Esophagus squamous epithelium (tissue), 5 donors: ENCODE results near the gene SSR4. TPM values are rescaled to one million over a fixed set of nuclear protein-coding genes. Genes with fewer than 3 reads are reported as not detected.
A peak's percentile ranks its signal among the peaks of the same experiment; 100 is the strongest.

ENCODE experiments used
- DNase-seq: peaks from one replicate; lab custom pipeline; 2025; lab: John Stamatoyannopoulos, UW
- H3K27ac ChIP-seq, 4 donors: fragments of 200-600 bp; sonication (generic); one replicate each; pipeline ENCODE4 v1.5.1; 2016 to 2019; ENCODE audit warnings: mild to moderate bottlenecking in 1 of 4
- H3K27me3 ChIP-seq, 4 donors: fragments of 200-600 bp; sonication (generic); 1 replicate in 3 of 4; 2 replicates in 1 of 4; pipeline versions ENCODE4 v1.5.1 to v1.6.0; 2017 to 2021; ENCODE audit warnings: antibody characterized with exemption in 1 of 4
- H3K36me3 ChIP-seq, 3 donors: fragments of 200-600 bp; sonication (generic); one replicate each; pipeline ENCODE4 v1.5.1; 2016 to 2019
- H3K4me1 ChIP-seq, 3 donors: fragments of 200-600 bp; sonication (generic); one replicate each; pipeline ENCODE4 v1.5.1; 2017 to 2019
- H3K4me3 ChIP-seq, 4 donors: fragments of 200-600 bp; sonication (generic); 1 replicate in 3 of 4; 2 replicates in 1 of 4; pipeline ENCODE4 v1.5.1; 2016 to 2019; ENCODE audit warnings: mild to moderate bottlenecking in 2 of 4, moderate library complexity in 1 of 4
- H3K9me3 ChIP-seq, 3 donors: fragments of 200-600 bp; sonication (generic); one replicate each; pipeline ENCODE4 v1.5.1; 2016 to 2019
- CTCF ChIP-seq, 6 experiments: fragments of 450-650 bp in 4 of 6; fragments of 200-600 bp in 2 of 6; sonication (generic) in 2 of 6; IDR thresholded peaks; one replicate each; pipeline ENCODE4 v1.5.1; 2016 to 2019; ENCODE audit warnings: antibody characterized with exemption in 6 of 6, mild to moderate bottlenecking in 4 of 6, moderate library complexity in 4 of 6
- POLR2A ChIP-seq, 4 donors: fragments of 450-650 bp; IDR thresholded peaks; one replicate each; pipeline ENCODE4 v1.6.1; 2017; ENCODE audit warnings: antibody characterized with exemption in 4 of 4, mild to moderate bottlenecking in 4 of 4, moderate library complexity in 3 of 4
- WGBS, 2 donors: methylation state at CpG; one replicate each; pipeline ENCODE4 v1.1.5; 2018; 5-methylcytosine and 5-hydroxymethylcytosine counted together
- intact Hi-C: fragments of 100-400 bp; cut with DNase I; formaldehyde crosslinking; loops from one replicate; pipeline ENCODE4 v1.15.0; 2022
- total RNA-seq, 4 donors: library from RNA; depleted of rRNA; stranded (reverse); fragments of >200 nt; gene quantifications; one replicate each; pipeline ENCODE4 v1.1.0, GENCODE V29; 2016
- donor health status: DM: yes; HTN: yes; CAD: no.

Gene SSR4
- total RNA-seq, 4 donors from 2014 or later, result 131 to 257 (median 159) TPM

- intact Hi-C loops, result loop anchor here (5.0 kb wide), 1 partner anchor 183 kb away; no protein-coding TSS in a partner anchor
- WGBS, 2 donors, result no CpG with 5 or more reads among the region's 7 CpGs
- TF ChIP-seq CTCF (IDR thresholded peaks at IDR 0.05) (no peak), POLR2A (IDR thresholded peaks at IDR 0.05) (no peak)
- DNase-seq, result no peak
- H3K27ac ChIP-seq, result peak overlapping the region; percentile 39 to 60 (median 48)
- no peaks in the 10 kb centered on the region for H3K9me3 ChIP-seq
- no peaks in the 10 kb centered on the region for H3K36me3 ChIP-seq
- no peaks in the 10 kb centered on the region for H3K27me3 ChIP-seq
- H3K4me3 ChIP-seq, result peak overlapping the region in 3 of 4 donors; percentile 26 to 60 (median 37)
- H3K4me1 ChIP-seq, result peaks cover 0 to 34% (median 20%) of the 10 kb centered on the region in 3 donors
These were observed 29.7 kb upstream of the SSR4 start for GRCh38 chrX:153764786-153765137.

GRCh38 chrX:153765138-153766079 lies 29.1 kb upstream of the SSR4 start:
- no peak for DNase-seq

GRCh38 chrX:153766098-153766817 lies 28.2 kb upstream of the SSR4 start:
- intact Hi-C loops, result loop anchor here (5.0 kb wide), 1 partner anchor 181 kb away; no protein-coding TSS in a partner anchor
- WGBS, 2 donors, result 12 to 54% methylated on average over 17 to 18 of the region's 21 CpGs
- no peak for TF ChIP-seq CTCF (IDR thresholded peaks at IDR 0.05)
- TF ChIP-seq POLR2A (IDR thresholded peaks at IDR 0.05), result no peak

More at GRCh38 chrX:153765138-153766079, 29.1 kb upstream of the SSR4 start:
- intact Hi-C loops, result loop anchor here (5.0 kb wide), 1 partner anchor 182 kb away; no protein-coding TSS in a partner anchor
- peak overlapping the region in 3 of 4 donors; percentile 5 to 60 (median 37) for H3K4me3 ChIP-seq
- no peaks in the 10 kb centered on the region for H3K36me3 ChIP-seq
- WGBS, 2 donors, result 40 to 55% methylated on average over 1 to 2 of the region's 27 CpGs
- H3K9me3 ChIP-seq, result no peaks in the 10 kb centered on the region
- TF ChIP-seq CTCF (IDR thresholded peaks at IDR 0.05) (no peak), POLR2A (IDR thresholded peaks at IDR 0.05) (no peak)
- peaks cover 0 to 34% (median 20%) of the 10 kb centered on the region in 3 donors for H3K4me1 ChIP-seq
- no peaks in the 10 kb centered on the region for H3K27me3 ChIP-seq
- peak overlapping the region; percentile 30 to 60 (median 47) for H3K27ac ChIP-seq

GRCh38 chrX:153766871-153767673 lies 27.4 kb upstream of the SSR4 start:
- DNase-seq, result no peak
- intact Hi-C loops, result loop anchor here (5.0 kb wide), 1 partner anchor 180 kb away; no protein-coding TSS in a partner anchor
- Histone ChIP-seq H3K4me3 (no peak overlapping the region), H3K27ac (no peak overlapping the region), H3K27me3 (no peaks in the 10 kb centered on the region), H3K9me3 (no peaks in the 10 kb centered on the region), H3K4me1 (peaks cover 0 to 34% (median 20%) of the 10 kb centered on the region in 3 donors), H3K36me3 (peaks cover 0 to 5% (median 0%) of the 10 kb centered on the region in 3 donors)
- WGBS, 2 donors, result 80 to 90% methylated on average over 5 to 20 of the region's 56 CpGs
- TF ChIP-seq POLR2A (IDR thresholded peaks at IDR 0.05) (no peak), CTCF (IDR thresholded peaks at IDR 0.05) (no peak)

More at GRCh38 chrX:153766098-153766817, 28.2 kb upstream of the SSR4 start:
- Histone ChIP-seq H3K36me3 (no peaks in the 10 kb centered on the region), H3K27me3 (no peaks in the 10 kb centered on the region), H3K9me3 (no peaks in the 10 kb centered on the region), H3K27ac (peak overlapping the region; percentile 30 to 60 (median 47)), H3K4me3 (peak overlapping the region in 3 of 4 donors; percentile 5 to 60 (median 9)), H3K4me1 (peaks cover 0 to 34% (median 20%) of the 10 kb centered on the region in 3 donors)
- no peak for DNase-seq
